Fibroblast of gingiva (primary cell): ENCODE measurements around the gene PIP4K2B.
A peak's percentile ranks its signal among the peaks of the same experiment; 100 is the strongest.
"Not testable (repeated sequence)": the region's sequence is repeated elsewhere in the genome, so short reads cannot be mapped to it uniquely, and the experiment has no call there.

ENCODE experiments used
- DNase-seq: peaks from one replicate; pipeline ENCODE4 v3.0.0-alpha.2; 2011; ENCODE audit warnings: low read depth

Gene PIP4K2B

DNA sequence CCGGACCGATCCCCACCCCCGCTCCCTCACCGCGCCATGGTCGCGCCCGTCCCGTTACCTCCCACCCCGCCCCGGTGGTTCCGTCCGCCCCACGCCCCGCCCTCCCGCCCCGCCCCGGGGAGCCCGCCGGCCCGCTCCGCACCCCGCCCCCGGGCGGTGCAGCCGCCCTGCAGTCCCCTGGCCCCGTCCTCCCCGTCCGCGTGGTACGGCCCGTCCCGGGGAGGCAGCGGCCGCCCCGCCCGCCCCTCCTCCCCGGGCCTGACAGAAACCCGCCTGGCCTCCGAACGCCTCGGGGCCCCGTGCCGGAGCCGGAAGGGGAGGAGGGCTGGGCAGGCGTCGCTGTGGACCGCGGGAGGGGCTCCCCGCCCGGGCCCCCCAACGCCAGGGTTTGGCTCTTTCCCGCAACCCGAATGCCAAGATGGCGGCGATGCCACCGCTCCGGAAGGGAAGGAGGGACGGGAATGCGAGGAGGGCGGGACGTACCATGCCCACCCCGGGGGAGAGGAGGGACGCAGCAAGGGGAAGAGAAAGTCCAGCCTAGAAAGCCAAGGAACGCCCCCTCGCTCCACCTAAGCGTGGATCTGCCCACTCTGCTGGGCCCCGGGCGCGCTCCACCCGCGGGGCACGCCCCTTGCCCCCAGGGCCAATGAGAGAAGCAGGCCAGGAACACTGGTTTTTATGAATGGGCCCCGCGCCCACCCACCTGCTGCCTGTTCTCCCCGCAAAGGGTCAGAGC lies at the start of gene PIP4K2B:
Gene PIP4K2B (minus strand): TSS at position 56 of the 736 bp plus-strand sequence. CDS start 132 bp downstream, outside the sequence.
- DNase-seq: peak; percentile 99

DNA sequence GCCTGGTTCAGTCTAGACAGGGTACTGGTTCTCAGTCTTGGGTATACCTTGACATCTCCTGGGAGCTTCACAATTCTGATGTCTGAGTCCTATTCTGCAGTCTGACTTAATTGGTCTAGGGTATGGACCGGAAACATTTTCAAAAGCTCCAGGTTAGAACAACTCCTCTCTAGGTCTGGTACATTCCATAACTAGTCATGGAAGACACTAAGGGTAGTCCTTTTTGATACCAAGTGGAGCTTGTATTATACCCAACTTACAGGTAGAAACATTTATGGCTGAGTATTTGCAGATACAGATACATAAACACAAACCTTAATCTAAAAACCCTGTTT lies 49.2 kb upstream of the PIP4K2B start:
- DNase-seq: no peak

DNA sequence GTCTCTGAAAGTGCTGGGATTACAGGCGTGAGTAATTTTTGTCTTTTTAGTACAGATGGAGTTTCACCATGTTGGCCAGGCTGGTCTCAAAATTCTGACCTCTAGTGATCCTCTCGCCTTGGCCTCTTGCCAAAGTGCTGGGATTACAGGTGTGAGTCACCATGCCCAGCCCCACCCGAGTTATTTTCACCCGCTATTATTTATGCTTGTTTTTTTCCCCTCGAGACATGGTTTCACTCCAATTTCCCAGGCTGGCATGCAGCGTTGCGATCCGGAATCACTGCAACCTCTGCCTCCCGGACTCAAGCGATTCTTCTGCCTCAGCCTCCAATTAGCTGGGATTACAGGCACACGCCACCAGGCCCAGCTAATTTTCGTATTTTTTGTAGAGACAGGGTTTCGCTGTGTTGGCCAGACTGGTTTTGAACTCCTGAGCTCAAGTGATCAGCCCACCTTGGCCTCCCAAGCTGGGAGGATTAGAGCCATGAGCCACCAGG lies 45.0 kb upstream of the PIP4K2B start:
- no peak for DNase-seq

DNA sequence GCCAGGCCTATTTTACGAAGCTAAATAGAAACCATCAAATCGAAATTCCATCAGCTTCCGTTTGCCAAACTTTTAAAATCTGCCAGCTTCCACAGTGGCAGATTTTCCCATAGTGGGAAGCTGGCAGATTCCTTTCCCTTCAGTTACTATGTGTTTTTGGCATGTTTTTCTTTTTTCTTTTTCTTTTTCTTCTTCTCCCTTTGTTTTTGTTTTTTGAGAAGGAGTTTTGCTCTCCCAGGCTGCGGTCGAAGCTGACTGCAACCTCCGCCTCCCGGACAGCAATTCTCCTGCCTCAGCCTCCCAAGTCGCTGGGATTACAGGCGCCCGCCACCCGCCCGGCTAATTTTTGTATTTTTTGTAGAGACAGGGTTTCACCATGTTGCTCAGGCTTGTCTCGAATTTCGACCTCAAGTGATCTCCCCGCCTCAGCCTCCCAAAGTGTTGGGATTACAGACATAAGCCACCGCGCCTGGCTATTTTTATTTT lies 26.4 kb upstream of the PIP4K2B start:
- no peak for DNase-seq

DNA sequence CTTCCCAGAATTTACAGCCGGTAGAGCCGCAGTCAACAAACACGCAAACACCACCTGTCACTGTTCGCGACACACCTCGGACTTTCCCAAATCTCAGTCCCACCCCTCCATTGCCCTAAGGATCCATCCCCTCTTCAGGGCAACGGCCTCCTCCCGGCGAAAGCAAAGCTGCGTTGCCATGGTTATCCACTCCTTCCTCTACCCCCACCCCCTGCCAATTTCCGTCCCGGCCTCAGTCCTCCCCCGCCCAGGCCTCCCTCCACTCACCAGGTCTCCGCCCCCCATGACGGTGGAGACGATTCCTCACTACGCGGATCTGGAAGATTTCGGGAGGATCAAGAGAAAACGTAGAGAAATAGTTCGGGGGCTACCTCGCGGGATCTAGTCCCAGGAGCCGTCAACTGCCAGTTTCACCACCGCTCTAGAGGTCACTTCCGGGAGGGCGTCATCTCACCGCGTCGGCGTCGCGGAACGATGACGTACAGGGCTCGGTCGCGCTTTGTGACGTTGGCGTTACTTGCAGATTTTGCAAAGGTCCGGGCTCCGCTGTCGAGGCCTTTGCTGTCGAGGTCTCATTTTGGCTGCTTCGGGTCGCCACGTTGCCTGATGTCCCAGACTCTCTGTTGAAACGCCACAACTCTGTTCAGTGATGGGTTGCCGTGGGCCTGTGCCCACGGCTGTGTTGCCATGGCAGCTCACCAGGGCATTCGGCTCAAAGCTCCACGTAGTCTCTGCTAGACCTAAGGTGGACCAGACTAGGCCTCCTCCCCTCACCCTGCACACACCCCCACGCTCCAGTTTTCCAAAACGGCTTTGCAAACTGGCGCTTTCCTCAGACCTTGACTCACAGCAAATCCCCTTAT lies 25.8 kb upstream of the PIP4K2B start, which contains the start of gene CWC25:
Gene CWC25 (minus strand): TSS at position 423 of the 863 bp plus-strand sequence. CDS start 138 bp downstream, at position 285.
- peak; percentile 98 for DNase-seq

DNA sequence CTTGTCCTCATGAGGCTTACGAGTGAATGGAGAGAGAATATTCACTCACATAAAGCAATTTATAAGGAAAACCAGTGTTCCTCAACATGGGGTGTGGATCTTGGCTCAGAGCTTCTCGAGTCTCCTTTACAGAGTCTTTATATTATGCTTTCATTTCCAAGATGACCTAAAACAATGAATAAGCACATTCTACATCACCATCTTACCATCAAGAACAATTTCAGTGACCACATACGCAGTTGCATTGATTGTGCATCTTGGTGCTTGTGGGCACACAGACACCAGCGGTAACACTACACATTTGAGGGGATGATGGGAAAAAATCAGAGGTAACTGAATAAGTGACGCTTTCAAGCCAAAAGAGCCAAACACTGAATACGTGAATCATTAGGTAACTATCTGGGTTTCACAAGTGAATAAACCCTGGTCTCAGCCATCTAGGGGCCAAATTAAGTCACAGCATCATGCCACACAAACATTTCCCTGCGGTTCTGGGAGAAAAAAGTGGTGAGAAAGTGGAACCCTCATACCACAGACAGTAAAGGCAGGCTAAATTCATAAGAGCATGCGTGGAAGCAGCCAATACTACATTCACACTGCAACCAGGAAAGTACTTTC lies 16.3 kb upstream of the PIP4K2B start:
- DNase-seq: peak; percentile 59

DNA sequence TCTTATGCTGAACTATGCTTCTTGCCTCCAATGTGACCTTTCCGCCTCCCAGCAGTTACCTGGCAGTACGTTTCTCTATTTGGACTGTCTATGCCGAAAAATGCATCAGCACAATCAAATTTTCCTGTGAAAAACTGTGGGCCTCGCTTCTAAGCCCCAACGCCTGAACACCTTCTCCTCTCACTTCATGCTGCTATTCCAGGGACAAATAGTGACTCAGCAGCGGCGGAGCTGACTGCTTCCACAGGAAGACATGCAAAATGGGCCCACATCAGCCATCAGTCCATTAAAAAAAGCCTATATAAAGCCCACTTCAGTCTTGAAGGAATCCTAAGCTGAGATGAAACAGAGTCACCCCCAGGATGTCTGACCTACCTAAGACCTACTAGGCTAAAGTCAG lies 10.5 kb upstream of the PIP4K2B start:
- no peak for DNase-seq

DNA sequence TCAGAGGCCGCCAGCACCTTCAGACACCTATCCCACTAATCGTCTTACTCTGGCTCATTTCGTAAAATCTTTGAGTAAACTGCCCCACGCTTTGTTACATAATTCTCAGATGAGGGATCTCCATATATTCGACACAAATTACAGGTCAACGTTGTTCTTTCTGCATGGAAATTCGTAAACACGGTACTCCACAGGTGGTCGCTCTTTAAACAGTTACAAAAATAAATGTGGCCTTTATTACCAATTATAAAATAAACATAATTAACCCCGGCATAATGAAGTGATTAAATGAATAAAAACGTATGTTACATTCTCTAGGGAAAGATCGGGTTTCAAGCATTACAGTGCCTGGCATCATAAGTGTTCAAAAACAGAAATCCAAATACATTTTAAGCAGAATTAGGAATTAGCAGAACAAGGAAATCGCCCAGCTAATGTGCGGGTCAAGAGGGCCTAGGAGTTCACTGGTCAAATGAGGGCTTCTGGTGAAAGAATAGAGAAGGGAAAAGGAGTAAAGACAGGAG lies 943 bp upstream of the PIP4K2B start:
- DNase-seq: peak; percentile 55

DNA sequence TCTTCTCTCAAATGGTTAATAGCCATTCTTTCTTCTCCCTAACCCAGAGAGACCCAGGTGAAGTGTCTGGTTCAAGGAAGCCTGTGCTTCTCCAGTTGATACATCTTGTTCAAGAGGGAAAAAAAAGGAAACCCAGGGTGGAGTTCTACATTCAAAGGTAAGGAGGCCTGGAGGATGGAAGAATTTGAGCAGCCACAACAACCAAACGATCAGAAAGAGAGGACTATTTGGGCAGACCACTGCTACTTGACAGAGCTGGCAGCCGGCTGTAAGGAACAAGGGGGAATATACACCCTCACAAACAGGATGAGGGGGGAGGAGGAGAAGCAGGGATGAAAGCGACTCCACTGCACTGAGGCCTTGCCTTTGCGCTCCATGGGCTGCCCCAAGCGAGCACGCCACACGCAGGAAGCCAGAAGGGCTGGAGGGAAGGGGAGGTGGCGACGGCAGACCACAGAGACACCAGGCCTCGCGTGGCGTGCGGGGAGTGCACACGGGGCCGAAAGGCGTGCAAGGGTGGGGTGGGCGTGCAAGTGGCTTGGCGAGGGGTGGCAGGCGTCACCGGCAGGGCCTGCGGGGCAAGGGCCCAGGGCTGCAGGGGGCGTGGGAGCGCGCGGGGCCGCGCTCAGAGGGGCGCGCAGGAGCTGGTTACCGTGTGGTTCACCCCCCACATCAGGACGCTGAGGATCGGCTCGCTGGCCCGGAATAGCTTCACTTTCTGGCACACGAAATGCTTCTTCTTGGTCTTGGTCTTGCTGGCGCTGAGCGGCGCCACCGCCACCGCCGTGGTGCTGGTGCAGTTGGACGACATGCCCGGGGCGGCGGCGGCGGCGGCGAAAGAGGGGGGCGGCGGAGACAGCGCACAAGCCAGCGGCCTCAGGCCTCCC lies 499 bp downstream of the PIP4K2B start:
- peak; percentile 44 for DNase-seq

DNA sequence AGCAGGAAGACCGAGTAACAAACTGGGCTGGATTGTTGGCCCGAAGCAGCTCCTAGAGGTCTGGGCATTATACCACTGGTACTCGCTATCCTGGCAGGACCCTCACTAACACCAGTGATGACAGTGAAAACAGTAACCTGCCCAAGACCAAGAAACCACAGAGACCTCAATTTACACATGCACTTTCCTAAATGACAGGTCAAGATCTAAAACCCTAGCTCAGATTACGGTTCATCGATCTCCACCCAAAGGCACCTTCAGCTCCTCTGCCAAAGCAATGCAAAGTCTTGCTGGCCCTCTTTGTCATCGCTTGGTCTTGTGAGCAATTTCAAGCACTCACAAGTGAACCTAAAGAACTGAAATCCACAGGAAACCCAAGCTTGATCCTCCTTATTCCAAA lies 1.5 kb downstream of the PIP4K2B start:
- DNase-seq: no peak

DNA sequence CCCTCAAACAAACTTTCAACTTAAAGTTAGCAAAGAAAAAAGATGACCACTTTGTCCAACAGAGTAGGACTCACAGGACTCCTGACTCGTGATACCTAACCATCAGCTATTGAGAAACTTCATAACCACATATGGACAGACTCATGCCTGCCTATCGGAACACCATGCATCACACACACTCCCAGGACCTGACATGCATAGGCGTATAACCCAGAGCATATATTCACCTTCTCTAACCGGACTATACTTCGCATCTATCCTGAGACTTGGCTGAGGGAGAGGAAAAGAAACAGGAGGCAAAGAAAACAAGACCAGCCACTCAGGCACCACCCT lies 2.2 kb downstream of the PIP4K2B start:
- peak; percentile 30 for DNase-seq

DNA sequence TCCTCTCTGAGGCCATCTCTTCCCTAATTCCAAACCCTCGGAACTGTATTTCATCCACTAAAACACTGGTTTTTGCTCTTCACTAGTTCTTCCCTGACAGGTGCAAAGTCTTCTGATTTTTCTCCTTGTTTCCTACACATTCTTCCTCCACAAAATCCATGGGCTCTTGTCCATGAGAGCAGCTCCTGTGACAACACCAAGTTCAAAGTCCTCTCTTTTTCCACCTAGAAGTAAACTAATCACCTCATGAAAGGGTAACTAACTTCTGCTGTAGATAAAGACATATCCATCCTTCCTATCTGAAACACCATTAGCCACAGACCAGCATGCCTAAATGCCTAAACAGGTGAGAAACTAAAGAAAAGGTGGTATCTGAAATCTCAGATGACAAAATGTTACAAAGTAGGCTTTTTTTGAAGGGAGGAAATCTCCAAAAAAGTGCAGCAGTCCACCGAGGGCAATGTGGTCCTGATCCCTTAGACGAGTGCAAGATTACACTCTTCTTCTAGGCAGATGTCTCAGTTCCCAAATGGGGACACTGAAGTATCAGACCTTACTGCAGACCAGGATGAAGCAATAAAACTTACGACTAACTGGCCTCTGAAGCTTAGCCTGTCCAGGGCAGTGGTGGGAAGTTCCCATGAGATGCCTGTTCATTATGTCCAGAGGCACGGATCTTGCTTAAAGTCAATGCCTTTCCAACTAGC lies 2.8 kb downstream of the PIP4K2B start:
- DNase-seq: no peak

DNA sequence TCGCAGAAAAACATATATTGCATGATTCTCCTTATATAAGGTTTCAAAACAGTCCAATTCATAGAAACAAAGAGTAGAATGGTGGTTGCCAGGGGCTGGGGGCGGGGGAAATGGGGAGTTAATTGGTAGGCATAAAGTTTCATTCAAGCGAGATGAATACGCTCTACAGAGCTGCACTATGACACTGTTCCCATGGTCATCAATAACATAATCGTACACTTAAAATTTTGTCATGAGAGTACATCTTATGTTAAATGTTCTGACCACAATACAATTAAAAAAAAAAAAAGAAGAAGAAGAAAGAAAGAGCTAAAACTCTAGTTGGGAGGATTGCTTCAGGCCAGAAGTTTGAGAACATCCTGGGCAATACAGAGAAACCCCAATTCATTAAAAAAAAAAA lies 5.1 kb downstream of the PIP4K2B start:
- DNase-seq: no peak

DNA sequence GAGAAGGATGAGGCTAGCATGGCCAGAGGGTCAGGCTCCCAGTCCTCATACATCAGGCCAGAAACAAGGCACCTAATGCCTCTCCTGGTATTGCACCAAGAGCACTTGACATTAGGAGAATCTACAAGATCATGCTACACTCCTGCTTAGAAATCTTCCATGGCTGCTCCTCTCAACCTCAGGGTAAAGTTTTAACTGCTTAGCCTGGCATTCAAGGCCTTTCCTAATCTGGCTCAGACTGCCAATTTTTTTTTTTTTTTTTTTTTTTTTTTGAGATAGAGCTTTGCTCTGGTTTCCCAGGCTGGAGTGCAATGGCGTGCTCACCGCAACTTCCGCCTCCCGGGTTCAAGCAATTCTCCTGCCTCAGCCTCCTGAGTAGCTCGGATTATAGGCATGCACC lies 8.2 kb downstream of the PIP4K2B start:
- no peak for DNase-seq

DNA sequence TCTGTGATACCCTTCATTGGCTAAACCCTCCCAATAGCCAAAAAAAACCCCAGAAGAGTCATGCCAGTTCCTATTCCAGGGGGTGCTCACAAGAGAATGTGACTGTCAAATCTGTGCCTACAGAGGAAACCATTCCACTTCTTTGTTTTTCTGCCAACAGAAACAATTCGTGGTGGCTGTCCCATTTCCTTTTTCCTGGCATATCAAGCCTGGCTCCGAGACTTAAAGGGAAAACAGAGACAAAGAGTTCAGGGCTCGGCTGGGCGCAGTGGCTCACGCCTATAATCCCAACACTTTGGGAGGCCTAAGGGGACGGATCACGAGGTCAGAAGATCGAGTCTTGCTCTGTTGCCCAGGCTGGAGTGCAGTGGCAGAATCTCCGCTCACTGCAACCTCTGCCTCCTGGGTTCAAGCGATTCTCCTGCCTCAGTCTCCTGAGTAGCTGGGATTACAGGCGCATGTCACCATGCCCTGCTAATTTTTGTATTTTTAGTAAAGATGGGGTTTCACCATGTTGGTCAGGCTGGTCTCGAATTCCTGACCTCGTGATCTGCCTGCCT lies 9.1 kb downstream of the PIP4K2B start:
- not testable (repeated sequence) for DNase-seq

DNA sequence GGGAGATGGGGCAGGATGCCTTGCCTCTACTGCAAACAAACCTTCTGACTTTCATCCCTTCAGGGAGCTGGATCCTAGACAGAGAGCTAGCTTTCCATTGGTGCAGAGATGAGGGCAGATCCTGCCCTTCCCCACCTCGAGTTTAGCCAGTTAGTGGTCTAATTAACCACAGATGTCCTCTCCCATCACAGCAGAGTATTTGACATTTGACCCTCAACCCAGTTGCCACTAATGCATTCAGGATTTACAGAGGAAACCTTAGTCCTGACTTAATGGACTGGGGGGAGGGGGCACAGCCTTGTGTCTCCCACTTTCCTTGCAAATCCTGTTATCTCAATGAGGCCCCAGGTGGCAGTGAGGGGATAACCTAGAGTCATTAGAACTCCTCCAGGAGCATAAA lies 10.2 kb downstream of the PIP4K2B start:
- DNase-seq: peak; percentile 53

DNA sequence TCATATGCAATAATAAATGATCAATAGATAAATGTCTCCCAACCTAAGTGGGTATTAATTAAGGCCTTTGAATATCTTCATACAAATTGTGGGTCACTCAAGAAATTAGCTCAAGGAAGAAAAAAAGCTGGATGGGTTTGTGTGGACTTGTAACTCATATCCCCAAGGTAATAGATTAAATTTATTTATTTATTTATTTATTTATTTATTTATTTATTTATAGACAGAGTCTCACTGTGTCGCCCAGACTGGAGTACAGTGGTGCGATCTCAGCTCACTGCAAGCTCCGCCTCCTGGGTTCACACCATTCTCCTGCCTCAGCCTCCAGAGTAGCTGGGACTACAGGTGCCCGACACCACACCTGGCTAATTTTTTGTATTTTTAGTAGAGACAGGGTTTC lies 11.4 kb downstream of the PIP4K2B start:
- not testable (repeated sequence) for DNase-seq

DNA sequence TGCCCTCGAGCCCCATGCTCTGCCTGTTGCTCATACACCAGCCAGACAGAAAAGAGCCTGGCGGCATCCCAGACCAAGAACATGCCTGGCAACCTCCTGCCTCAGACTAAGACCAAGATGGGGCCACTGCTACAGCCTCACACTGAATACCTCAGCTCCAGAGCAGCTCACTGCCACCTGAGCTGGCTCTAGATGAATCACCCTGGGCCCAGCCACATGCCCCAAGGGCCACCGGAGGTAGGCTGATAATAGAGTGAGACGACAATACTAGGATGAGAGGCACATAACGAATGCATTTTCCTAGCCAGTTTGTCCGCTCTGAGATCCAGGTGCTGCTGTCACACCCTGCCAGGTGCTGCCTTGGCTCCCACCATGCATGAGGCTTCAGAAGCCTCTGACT lies 13.0 kb downstream of the PIP4K2B start:
- no peak for DNase-seq

DNA sequence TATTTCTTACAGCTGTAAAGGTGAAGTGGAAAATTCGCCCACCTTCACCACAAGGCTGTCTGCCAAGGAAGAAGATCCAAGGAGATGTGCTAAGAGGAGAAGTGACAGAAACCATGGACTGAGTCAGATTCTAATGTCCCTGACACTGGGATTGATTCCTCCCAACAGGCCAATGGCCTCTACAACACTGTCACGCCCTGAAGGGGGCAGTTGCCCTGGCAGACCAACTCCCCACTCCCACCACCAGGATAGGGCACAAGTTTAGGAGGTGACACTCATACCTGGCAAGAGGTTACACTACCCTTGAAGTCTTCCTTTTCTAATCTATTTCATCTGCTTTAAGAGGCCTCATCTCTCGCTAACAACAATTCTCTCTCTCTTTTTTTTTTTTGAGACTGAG lies 16.1 kb downstream of the PIP4K2B start:
- DNase-seq: no peak
